Loucy (cell line): Measurements from ENCODE around the gene SLC22A3.

Experiments
- EZH2phosphoT487 ChIP-seq: fragments of 200-600 bp; IDR thresholded peaks from 2 replicates; pipeline ENCODE4 v1.6.1; 2018; ENCODE audit warnings: antibody characterized with exemption, mild to moderate bottlenecking, moderate library complexity, borderline replicate concordance
- TF ChIP-seq, protein P1 (sequence below): fragments of 200-600 bp; sonication (generic); conservative IDR thresholded peaks from 2 replicates; pipeline ENCODE4 v1.5.1; 2014; ENCODE audit warnings: mild to moderate bottlenecking, antibody characterized with exemption, low read length

DNA sequence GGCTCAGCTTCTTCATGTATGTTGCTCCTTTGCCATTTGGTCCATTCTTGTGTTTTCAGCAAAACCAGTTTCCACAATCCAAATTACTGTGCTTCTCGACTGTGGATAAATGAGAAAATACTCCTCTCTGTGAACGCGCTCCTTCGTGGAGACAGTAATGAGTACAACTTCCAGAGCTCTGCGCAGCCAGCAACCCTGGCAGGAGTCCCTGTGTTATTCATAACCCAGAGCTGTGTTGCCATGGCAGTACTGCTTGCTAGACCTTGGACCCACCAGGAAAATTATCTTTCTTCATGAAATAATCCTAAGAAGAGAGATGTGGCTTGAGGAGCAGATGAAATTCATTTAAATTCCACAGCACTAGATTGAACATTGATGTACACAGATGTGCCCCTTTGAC lies 73.7 kb downstream of the SLC22A3 start:
- TF ChIP-seq, protein P1, sequence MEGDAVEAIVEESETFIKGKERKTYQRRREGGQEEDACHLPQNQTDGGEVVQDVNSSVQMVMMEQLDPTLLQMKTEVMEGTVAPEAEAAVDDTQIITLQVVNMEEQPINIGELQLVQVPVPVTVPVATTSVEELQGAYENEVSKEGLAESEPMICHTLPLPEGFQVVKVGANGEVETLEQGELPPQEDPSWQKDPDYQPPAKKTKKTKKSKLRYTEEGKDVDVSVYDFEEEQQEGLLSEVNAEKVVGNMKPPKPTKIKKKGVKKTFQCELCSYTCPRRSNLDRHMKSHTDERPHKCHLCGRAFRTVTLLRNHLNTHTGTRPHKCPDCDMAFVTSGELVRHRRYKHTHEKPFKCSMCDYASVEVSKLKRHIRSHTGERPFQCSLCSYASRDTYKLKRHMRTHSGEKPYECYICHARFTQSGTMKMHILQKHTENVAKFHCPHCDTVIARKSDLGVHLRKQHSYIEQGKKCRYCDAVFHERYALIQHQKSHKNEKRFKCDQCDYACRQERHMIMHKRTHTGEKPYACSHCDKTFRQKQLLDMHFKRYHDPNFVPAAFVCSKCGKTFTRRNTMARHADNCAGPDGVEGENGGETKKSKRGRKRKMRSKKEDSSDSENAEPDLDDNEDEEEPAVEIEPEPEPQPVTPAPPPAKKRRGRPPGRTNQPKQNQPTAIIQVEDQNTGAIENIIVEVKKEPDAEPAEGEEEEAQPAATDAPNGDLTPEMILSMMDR, result no peak
- no peak for TF ChIP-seq EZH2phosphoT487
